ENCODE results near the gene SYT9. TPM values are rescaled to one million over a fixed set of nuclear protein-coding genes. Genes with fewer than 3 reads are reported as not detected.

Gene SYT9
- total RNA-seq, 1 donor from 2014 or later, result 5.3 TPM

GRCh38 chr11:7485186-7486097 lies 233.7 kb downstream of the SYT9 start, which contains the start of gene OLFML1:
OLFML1 (plus strand) TSS chr11:7485506; CDS start chr11:7485876, 370 bp downstream.
- H3K27ac Mint-ChIP-seq, result no peak within 1 kb of the TSS
- H3K4me3 Mint-ChIP-seq, result no peak within 1 kb of the TSS
- no peaks in the 10 kb centered on the region for H3K36me3 Mint-ChIP-seq
- Histone ChIP-seq H3K4me1 (no peaks in the 10 kb centered on the region), H2AFZ (replicated peaks) (peak within 1 kb of the TSS; percentile 34), H3K4me2 (no peak within 1 kb of the TSS), H3K27me3 (no peaks in the 10 kb centered on the region), H3K9me3 (ENCODE audit: low read depth) (no peaks in the 10 kb centered on the region), H4K20me1 (ENCODE audit: low read depth) (no peaks in the 10 kb centered on the region), H3K4me3 (no peak within 1 kb of the TSS), H3K79me2 (ENCODE audit: low read depth) (no peaks in the 10 kb centered on the region), H3K9ac (no peak within 1 kb of the TSS), H3K36me3 (no peaks in the 10 kb centered on the region), H3K27ac (no peak within 1 kb of the TSS), H3F3A (ENCODE audit: low read depth) (no peaks in the 10 kb centered on the region)
- no peaks in the 10 kb centered on the region for H3K27me3 Mint-ChIP-seq (ENCODE audit: insufficient read depth, low read depth)
- H3K4me1 Mint-ChIP-seq, result peaks cover 4% of the 10 kb centered on the region
- DNase-seq (ENCODE audit: low spot score), result no peak
- no peak for TF ChIP-seq EZH2 (IDR thresholded peaks at IDR 0.05)
- no peak for TF ChIP-seq EZH2phosphoT487 (IDR thresholded peaks at IDR 0.05)
- no peak for TF ChIP-seq CTCF (IDR thresholded peaks at IDR 0.05)
- no peaks in the 10 kb centered on the region for H3K9me3 Mint-ChIP-seq

GRCh38 chr11:7486098-7486780 lies 234.5 kb downstream of the SYT9 start:
- Histone ChIP-seq H2AFZ (replicated peaks) (no peak overlapping the region), H3K4me2 (no peak overlapping the region)
- no peaks in the 10 kb centered on the region for H3K27me3 Mint-ChIP-seq (ENCODE audit: insufficient read depth, low read depth)

GRCh38 chr11:7486781-7487140 lies 235.1 kb downstream of the SYT9 start:
- peaks cover 12% of the 10 kb centered on the region for H3K4me1 Mint-ChIP-seq

More at GRCh38 chr11:7486098-7486780, 234.5 kb downstream of the SYT9 start:
- TF ChIP-seq EZH2 (IDR thresholded peaks at IDR 0.05) (no peak), EZH2phosphoT487 (IDR thresholded peaks at IDR 0.05) (no peak), CTCF (IDR thresholded peaks at IDR 0.05) (no peak)
- Mint-ChIP-seq H3K4me1 (peaks cover 8% of the 10 kb centered on the region), H3K27ac (no peak overlapping the region), H3K4me3 (no peak overlapping the region), H3K36me3 (no peaks in the 10 kb centered on the region), H3K9me3 (no peaks in the 10 kb centered on the region)
- Histone ChIP-seq H3K79me2 (ENCODE audit: low read depth) (no peaks in the 10 kb centered on the region), H3K27me3 (no peaks in the 10 kb centered on the region), H4K20me1 (ENCODE audit: low read depth) (no peaks in the 10 kb centered on the region), H3K36me3 (no peaks in the 10 kb centered on the region), H3K4me1 (no peaks in the 10 kb centered on the region), H3K27ac (no peak overlapping the region), H3F3A (ENCODE audit: low read depth) (no peaks in the 10 kb centered on the region), H3K9ac (no peak overlapping the region), H3K4me3 (no peak overlapping the region), H3K9me3 (ENCODE audit: low read depth) (no peaks in the 10 kb centered on the region)
- DNase-seq (ENCODE audit: low spot score), result no peak

More at GRCh38 chr11:7486781-7487140, 235.1 kb downstream of the SYT9 start:
- Histone ChIP-seq H3K9me3 (ENCODE audit: low read depth) (no peaks in the 10 kb centered on the region), H3K27me3 (no peaks in the 10 kb centered on the region), H2AFZ (replicated peaks) (no peak overlapping the region), H4K20me1 (ENCODE audit: low read depth) (no peaks in the 10 kb centered on the region), H3K4me2 (no peak overlapping the region), H3K36me3 (no peaks in the 10 kb centered on the region), H3K4me3 (no peak overlapping the region), H3K79me2 (ENCODE audit: low read depth) (no peaks in the 10 kb centered on the region), H3F3A (ENCODE audit: low read depth) (no peaks in the 10 kb centered on the region), H3K27ac (no peak overlapping the region), H3K9ac (no peak overlapping the region), H3K4me1 (no peaks in the 10 kb centered on the region)
- TF ChIP-seq EZH2 (IDR thresholded peaks at IDR 0.05), result no peak
- TF ChIP-seq EZH2phosphoT487 (IDR thresholded peaks at IDR 0.05), result no peak
- TF ChIP-seq CTCF (IDR thresholded peaks at IDR 0.05), result no peak
- H3K27ac Mint-ChIP-seq, result no peak overlapping the region
- H3K4me3 Mint-ChIP-seq, result no peak overlapping the region
- no peaks in the 10 kb centered on the region for H3K36me3 Mint-ChIP-seq
- DNase-seq (ENCODE audit: low spot score), result no peak
- peaks cover 1% of the 10 kb centered on the region for H3K27me3 Mint-ChIP-seq (ENCODE audit: insufficient read depth, low read depth)
- no peaks in the 10 kb centered on the region for H3K9me3 Mint-ChIP-seq
